ENCODE measurements around the gene CDR2.
"Not testable (repeated sequence)": the region's sequence is repeated elsewhere in the genome, so short reads cannot be mapped to it uniquely, and the experiment has no call there.

The CDR2 gene

GRCh38 chr16:22322741-22323140, 51.7 kb downstream of the CDR2 start:
- DNase-seq, result no peak

- DNase-seq, result no peak
These were observed 52.4 kb downstream of the CDR2 start for GRCh38 chr16:22322021-22322471.

- DNase-seq, result peak; percentile 50
These were observed 52.9 kb downstream of the CDR2 start for GRCh38 chr16:22321340-22322001.

GRCh38 chr16:22320572-22321339, 53.7 kb downstream of the CDR2 start:
- no peak for DNase-seq

- DNase-seq, result no peak
These were observed 55.6 kb downstream of the CDR2 start for GRCh38 chr16:22318690-22319358.

GRCh38 chr16:22317625-22318024, 56.8 kb downstream of the CDR2 start:
- no peak for DNase-seq

GRCh38 chr16:22317001-22317530, 57.4 kb downstream of the CDR2 start:
- no peak for DNase-seq

GRCh38 chr16:22316411-22316811, 58.0 kb downstream of the CDR2 start:
- peak; percentile 13 for DNase-seq

GRCh38 chr16:22315979-22316378, 58.4 kb downstream of the CDR2 start:
- no peak for DNase-seq

GRCh38 chr16:22314661-22315626, 59.5 kb downstream of the CDR2 start:
- DNase-seq, result no peak

GRCh38 chr16:22313876-22314470, 60.4 kb downstream of the CDR2 start:
- DNase-seq, result no peak

GRCh38 chr16:22312897-22313781, 61.3 kb downstream of the CDR2 start:
- DNase-seq, result no peak

GRCh38 chr16:22311520-22311919, 62.9 kb downstream of the CDR2 start:
- DNase-seq, result no peak

GRCh38 chr16:22308824-22309520, 65.4 kb downstream of the CDR2 start:
- DNase-seq, result no peak

- no peak for DNase-seq
These were observed 66.6 kb downstream of the CDR2 start for GRCh38 chr16:22307838-22308237.

- DNase-seq, result no peak
These were observed 67.6 kb downstream of the CDR2 start for GRCh38 chr16:22306788-22307187.

GRCh38 chr16:22304411-22304810, 70.0 kb downstream of the CDR2 start:
- no peak for DNase-seq

- DNase-seq, result no peak
These were observed 71.5 kb downstream of the CDR2 start for GRCh38 chr16:22302776-22303363.

- not testable (repeated sequence) for DNase-seq
These were observed 73.0 kb downstream of the CDR2 start for GRCh38 chr16:22301423-22301822.

All from COR-L47 (cell line).